Measurements from ENCODE around the gene AFF4. TPM values are rescaled to one million over a fixed set of nuclear protein-coding genes. Genes with fewer than 3 reads are reported as not detected.

Gene AFF4
- total and polyA plus RNA-seq, 2 experiments from 2014 or later, result 31.3 to 46.3 TPM

DNA sequence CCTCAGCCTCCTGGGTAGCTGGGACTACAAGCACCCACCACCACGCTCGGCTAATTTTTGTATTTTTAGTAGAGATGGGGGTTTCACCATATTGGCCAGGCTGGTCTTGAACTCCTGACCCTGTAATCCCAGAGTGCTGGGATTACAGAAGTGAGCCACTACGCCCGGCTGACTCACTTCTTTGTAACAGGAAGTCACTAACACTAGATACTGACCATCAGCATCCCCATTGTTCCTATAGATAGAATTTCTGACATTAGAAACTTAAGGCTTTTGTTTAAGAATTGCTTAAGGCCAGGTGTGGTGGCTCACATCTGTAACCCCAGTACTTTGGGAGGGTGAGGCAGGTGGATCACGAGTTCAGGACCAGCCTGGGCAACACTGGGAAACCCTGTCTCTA, 47.8 kb downstream of the AFF4 start:
- Histone ChIP-seq H3K4me2 (no peak overlapping the region), H3K27ac (ENCODE audit: low read depth) (no peak overlapping the region), H3K27me3 (ENCODE audit: insufficient read depth) (no peaks in the 10 kb centered on the region), H3F3A (replicated peaks; ENCODE audit: low read depth) (no peaks in the 10 kb centered on the region), H4K20me1 (replicated peaks; ENCODE audit: insufficient read depth) (peaks cover 17% of the 10 kb centered on the region), H3K4me3 (no peak overlapping the region), H3K36me3 (ENCODE audit: insufficient read depth) (peaks cover 10% of the 10 kb centered on the region), H3K9me2 (ENCODE audit: insufficient read depth) (no peaks in the 10 kb centered on the region), H3K79me2 (replicated peaks; ENCODE audit: insufficient read depth) (peaks cover 53% of the 10 kb centered on the region), H2AFZ (no peak overlapping the region), H3K4me1 (ENCODE audit: insufficient read depth) (no peaks in the 10 kb centered on the region)
- Mint-ChIP-seq H3K9me3 (no peaks in the 10 kb centered on the region), H3K4me1 (peaks cover 3% of the 10 kb centered on the region; the same call in 1 of the 3 replicates), H3K27me3 (ENCODE audit: insufficient read depth, low read depth, poor library complexity) (peaks cover 7% of the 10 kb centered on the region), H3K4me3 (no peak overlapping the region), H3K36me3 (ENCODE audit: low read depth) (peaks cover 37% of the 10 kb centered on the region), H3K27ac (no peak overlapping the region)
- TF ChIP-seq STAT1 (IDR thresholded peaks at IDR 0.05; ENCODE audit: unreplicated experiment) (no peak), ZNF114 (CRISPR knock-in tag; IDR thresholded peaks at IDR 0.05) (no peak), CREB1 (CRISPR knock-in tag; IDR thresholded peaks at IDR 0.05; ENCODE audit: low read depth) (no peak), EZH2 (IDR thresholded peaks at IDR 0.05; ENCODE audit: low read depth, unreplicated experiment) (no peak), EZH2phosphoT487 (IDR thresholded peaks at IDR 0.05; ENCODE audit: unreplicated experiment) (no peak), JUNB (IDR thresholded peaks at IDR 0.05; ENCODE audit: unreplicated experiment) (no peak), ZNF331 (CRISPR knock-in tag; IDR thresholded peaks at IDR 0.05; ENCODE audit: low read depth) (no peak), NANOG (IDR thresholded peaks at IDR 0.05; ENCODE audit: borderline replicate concordance) (no peak)
- TF ChIP-seq, protein P1, sequence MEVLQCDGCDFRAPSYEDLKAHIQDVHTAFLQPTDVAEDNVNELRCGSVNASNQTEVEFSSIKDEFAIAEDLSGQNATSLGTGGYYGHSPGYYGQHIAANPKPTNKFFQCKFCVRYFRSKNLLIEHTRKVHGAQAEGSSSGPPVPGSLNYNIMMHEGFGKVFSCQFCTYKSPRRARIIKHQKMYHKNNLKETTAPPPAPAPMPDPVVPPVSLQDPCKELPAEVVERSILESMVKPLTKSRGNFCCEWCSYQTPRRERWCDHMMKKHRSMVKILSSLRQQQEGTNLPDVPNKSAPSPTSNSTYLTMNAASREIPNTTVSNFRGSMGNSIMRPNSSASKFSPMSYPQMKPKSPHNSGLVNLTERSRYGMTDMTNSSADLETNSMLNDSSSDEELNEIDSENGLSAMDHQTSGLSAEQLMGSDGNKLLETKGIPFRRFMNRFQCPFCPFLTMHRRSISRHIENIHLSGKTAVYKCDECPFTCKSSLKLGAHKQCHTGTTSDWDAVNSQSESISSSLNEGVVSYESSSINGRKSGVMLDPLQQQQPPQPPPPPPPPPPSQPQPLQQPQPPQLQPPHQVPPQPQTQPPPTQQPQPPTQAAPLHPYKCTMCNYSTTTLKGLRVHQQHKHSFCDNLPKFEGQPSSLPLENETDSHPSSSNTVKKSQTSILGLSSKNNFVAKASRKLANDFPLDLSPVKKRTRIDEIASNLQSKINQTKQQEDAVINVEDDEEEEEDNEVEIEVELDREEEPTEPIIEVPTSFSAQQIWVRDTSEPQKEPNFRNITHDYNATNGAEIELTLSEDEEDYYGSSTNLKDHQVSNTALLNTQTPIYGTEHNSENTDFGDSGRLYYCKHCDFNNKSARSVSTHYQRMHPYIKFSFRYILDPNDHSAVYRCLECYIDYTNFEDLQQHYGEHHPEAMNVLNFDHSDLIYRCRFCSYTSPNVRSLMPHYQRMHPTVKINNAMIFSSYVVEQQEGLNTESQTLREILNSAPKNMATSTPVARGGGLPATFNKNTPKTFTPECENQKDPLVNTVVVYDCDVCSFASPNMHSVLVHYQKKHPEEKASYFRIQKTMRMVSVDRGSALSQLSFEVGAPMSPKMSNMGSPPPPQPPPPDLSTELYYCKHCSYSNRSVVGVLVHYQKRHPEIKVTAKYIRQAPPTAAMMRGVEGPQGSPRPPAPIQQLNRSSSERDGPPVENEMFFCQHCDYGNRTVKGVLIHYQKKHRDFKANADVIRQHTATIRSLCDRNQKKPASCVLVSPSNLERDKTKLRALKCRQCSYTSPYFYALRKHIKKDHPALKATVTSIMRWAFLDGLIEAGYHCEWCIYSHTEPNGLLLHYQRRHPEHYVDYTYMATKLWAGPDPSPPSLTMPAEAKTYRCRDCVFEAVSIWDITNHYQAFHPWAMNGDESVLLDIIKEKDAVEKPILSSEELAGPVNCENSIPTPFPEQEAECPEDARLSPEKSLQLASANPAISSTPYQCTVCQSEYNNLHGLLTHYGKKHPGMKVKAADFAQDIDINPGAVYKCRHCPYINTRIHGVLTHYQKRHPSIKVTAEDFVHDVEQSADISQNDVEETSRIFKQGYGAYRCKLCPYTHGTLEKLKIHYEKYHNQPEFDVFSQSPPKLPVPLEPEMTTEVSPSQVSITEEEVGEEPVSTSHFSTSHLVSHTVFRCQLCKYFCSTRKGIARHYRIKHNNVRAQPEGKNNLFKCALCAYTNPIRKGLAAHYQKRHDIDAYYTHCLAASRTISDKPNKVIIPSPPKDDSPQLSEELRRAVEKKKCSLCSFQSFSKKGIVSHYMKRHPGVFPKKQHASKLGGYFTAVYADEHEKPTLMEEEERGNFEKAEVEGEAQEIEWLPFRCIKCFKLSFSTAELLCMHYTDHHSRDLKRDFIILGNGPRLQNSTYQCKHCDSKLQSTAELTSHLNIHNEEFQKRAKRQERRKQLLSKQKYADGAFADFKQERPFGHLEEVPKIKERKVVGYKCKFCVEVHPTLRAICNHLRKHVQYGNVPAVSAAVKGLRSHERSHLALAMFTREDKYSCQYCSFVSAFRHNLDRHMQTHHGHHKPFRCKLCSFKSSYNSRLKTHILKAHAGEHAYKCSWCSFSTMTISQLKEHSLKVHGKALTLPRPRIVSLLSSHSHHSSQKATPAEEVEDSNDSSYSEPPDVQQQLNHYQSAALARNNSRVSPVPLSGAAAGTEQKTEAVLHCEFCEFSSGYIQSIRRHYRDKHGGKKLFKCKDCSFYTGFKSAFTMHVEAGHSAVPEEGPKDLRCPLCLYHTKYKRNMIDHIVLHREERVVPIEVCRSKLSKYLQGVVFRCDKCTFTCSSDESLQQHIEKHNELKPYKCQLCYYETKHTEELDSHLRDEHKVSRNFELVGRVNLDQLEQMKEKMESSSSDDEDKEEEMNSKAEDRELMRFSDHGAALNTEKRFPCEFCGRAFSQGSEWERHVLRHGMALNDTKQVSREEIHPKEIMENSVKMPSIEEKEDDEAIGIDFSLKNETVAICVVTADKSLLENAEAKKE (CRISPR knock-in tag; IDR thresholded peaks at IDR 0.05), result no peak
- ATAC-seq (no peak), DNase-seq (ENCODE audit: low spot score) (no peak)

Data from GM23338 (cell line).